Neural progenitor cell (in vitro differentiated cells): Measurements from ENCODE around the gene KDM2A. TPM values are rescaled to one million over a fixed set of nuclear protein-coding genes. Genes with fewer than 3 reads are reported as not detected.

Experiments used
- DNase-seq: peaks from one replicate; pipeline ENCODE4 v3.0.0-alpha.2; 2016; ENCODE audit warnings: low spot score
- H2AFZ ChIP-seq: fragments of 200-600 bp; sonication (generic); replicated peaks from 2 replicates; pipeline ENCODE4 v1.6.1; 2016; ENCODE audit warnings: antibody characterized with exemption
- H3F3A ChIP-seq: fragments of 200-600 bp; sonication (generic); 2 replicates; pipeline ENCODE4 v1.6.1; 2016; ENCODE audit warnings: antibody characterized with exemption, low read depth
- H3K27ac ChIP-seq: fragments of 200-600 bp; sonication (generic); 2 replicates; pipeline ENCODE4 v1.5.1; 2016; ENCODE audit warnings: mild to moderate bottlenecking
- H3K27me3 ChIP-seq: fragments of 200-600 bp; sonication (generic); 2 replicates; pipeline ENCODE4 v1.6.1; 2016; ENCODE audit warnings: mild to moderate bottlenecking, moderate library complexity
- H3K36me3 ChIP-seq: fragments of 200-600 bp; sonication (generic); 2 replicates; pipeline ENCODE4 v1.5.1; 2016
- H3K4me1 ChIP-seq: fragments of 200-600 bp; sonication (generic); 2 replicates; pipeline ENCODE4 v1.6.1; 2016; ENCODE audit warnings: mixed run types
- H3K4me2 ChIP-seq: fragments of 200-600 bp; sonication (generic); 2 replicates; pipeline ENCODE4 v1.6.1; 2016
- H3K4me3 ChIP-seq: fragments of 200-600 bp; sonication (generic); 2 replicates; pipeline ENCODE4 v1.5.1; 2016
- H3K79me2 ChIP-seq: fragments of 200-600 bp; sonication (generic); 2 replicates; pipeline ENCODE4 v1.6.1; 2016; ENCODE audit warnings: low read depth
- H3K9ac ChIP-seq: fragments of 200-600 bp; sonication (generic); 2 replicates; pipeline ENCODE4 v1.6.1; 2016
- H3K9me3 ChIP-seq: fragments of 200-600 bp; sonication (generic); 2 replicates; pipeline ENCODE4 v1.5.1; 2016; ENCODE audit warnings: low read depth
- H4K20me1 ChIP-seq: fragments of 200-600 bp; sonication (generic); 2 replicates; pipeline ENCODE4 v1.6.1; 2016; ENCODE audit warnings: low read depth
- H3K27ac Mint-ChIP-seq: 3 replicates; pipeline ENCODE4 v1.8.0; 2021; ENCODE audit warnings: mixed read lengths
- H3K27me3 Mint-ChIP-seq: 2 replicates; pipeline ENCODE4 v1.8.0; 2022; ENCODE audit warnings: low read depth, mild to moderate bottlenecking, inconsistent platforms, moderate library complexity, mixed read lengths; ENCODE audit not compliant: insufficient read depth
- H3K36me3 Mint-ChIP-seq: 3 replicates; pipeline ENCODE4 v1.8.0; 2021; ENCODE audit warnings: mixed read lengths
- H3K4me1 Mint-ChIP-seq: 3 replicates; pipeline ENCODE4 v1.8.0; 2021; ENCODE audit warnings: mixed read lengths
- H3K4me3 Mint-ChIP-seq: 3 replicates; pipeline ENCODE4 v1.8.0; 2021; ENCODE audit warnings: mild to moderate bottlenecking, moderate library complexity, mixed read lengths
- H3K9me3 Mint-ChIP-seq: 3 replicates; pipeline ENCODE4 v1.8.0; 2020; ENCODE audit warnings: mixed read lengths
- CTCF ChIP-seq: fragments of 200-600 bp; sonication (generic); IDR thresholded peaks from 2 replicates; pipeline ENCODE4 v1.5.1; 2017; ENCODE audit warnings: antibody characterized with exemption, mild to moderate bottlenecking
- EZH2 ChIP-seq: fragments of 200-600 bp; sonication (generic); IDR thresholded peaks from 2 replicates; pipeline ENCODE4 v1.6.1; 2017; ENCODE audit warnings: antibody characterized with exemption, mild to moderate bottlenecking, moderate library complexity
- EZH2phosphoT487 ChIP-seq: fragments of 200-600 bp; sonication (generic); IDR thresholded peaks from 2 replicates; pipeline ENCODE4 v1.6.1; 2017; ENCODE audit warnings: antibody characterized with exemption
- total RNA-seq: library from RNA; depleted of rRNA; stranded (reverse); fragments of >200 nt; gene quantifications from 2 replicates; pipeline ENCODE4 v1.2.3, GENCODE V29; 2015; ENCODE audit warnings: low replicate concordance

Gene KDM2A
- total RNA-seq, 1 donor from 2014 or later, result 49.5 TPM

DNA sequence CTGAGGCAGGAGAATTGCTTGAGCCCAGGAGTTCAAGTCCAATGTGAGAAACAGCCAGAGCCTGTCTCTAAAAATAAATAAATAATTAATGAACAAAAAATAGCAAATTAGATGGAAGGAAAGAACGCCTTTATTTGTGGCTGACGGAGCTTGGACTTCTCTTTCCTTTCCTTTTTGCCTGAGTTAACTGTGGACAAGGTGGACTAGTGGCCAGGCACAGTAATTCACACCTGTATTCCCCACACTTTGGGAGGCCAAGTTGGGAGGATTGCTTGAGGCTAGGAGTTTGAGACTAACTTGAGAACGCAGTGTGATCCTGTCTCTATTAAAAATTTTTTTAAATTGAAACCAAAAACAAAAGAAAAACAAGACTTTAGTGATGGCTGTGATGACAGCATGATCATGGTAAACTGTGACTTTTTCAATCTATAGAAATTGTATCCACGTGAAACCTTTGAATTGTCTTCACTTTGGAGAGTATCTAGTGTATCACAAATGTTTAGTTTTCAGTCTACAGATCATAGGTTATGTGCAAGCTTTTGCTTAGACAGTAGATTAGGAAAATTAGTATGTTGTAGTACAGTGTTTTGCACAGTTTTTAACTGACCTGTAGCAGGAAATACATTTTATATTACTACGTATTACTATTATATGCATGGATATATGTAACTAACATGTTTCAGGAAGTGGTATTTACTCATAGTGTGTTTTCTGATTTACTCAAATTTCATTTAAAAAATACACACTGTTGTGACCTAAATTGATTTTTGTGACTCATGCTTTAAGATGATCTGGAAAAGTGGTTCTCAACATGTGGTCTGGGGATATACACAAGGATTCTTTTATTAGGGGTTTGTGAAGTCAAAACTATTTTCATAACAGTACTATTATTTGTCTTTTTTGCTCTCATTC lies 42.1 kb downstream of the KDM2A start:
- no peaks in the 10 kb centered on the region for H3K9me3 ChIP-seq
- no peak overlapping the region for H3K4me3 Mint-ChIP-seq
- peaks cover 6% of the 10 kb centered on the region for H3F3A ChIP-seq
- no peak for TF ChIP-seq EZH2
- H3K36me3 Mint-ChIP-seq, result peaks cover 13% of the 10 kb centered on the region
- no peak overlapping the region for H3K4me3 ChIP-seq
- H3K36me3 ChIP-seq, result no peaks in the 10 kb centered on the region
- H3K9me3 Mint-ChIP-seq, result no peaks in the 10 kb centered on the region
- no peak overlapping the region for H2AFZ ChIP-seq
- H3K27me3 ChIP-seq, result no peaks in the 10 kb centered on the region
- peaks cover 3% of the 10 kb centered on the region for H3K4me1 Mint-ChIP-seq
- H3K79me2 ChIP-seq, result peaks cover 99% of the 10 kb centered on the region
- no peak overlapping the region for H3K27ac Mint-ChIP-seq
- peaks cover 84% of the 10 kb centered on the region for H4K20me1 ChIP-seq
- no peak overlapping the region for H3K4me2 ChIP-seq
- H3K27ac ChIP-seq, result no peak overlapping the region
- H3K4me1 ChIP-seq, result peaks cover 5% of the 10 kb centered on the region
- no peak for DNase-seq
- peaks cover 2% of the 10 kb centered on the region for H3K27me3 Mint-ChIP-seq
- H3K9ac ChIP-seq, result no peak overlapping the region

DNA sequence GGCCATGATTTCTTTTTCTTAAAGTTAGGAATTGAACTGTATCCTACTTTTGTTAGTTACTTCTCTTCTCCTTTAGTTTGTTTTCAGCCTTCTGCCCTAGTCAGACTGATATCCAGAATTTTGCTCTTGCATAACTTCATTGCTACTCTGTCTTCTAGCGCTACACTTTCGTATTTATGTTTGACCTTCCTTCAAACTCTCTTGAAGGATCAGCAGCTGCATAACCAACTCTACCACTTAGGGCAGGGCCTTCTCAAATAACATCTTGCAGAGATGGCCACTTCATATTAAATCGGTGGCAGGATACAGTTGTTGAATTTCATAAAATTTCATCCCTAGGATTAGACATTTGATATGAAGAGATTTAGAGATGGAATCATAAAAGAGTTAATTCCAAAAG lies 43.9 kb downstream of the KDM2A start:
- H3K4me1 ChIP-seq, result peaks cover 5% of the 10 kb centered on the region
- peaks cover 100% of the 10 kb centered on the region for H3K79me2 ChIP-seq
- no peaks in the 10 kb centered on the region for H3K27me3 Mint-ChIP-seq
- H3K27ac ChIP-seq, result no peak overlapping the region
- H3F3A ChIP-seq, result peaks cover 10% of the 10 kb centered on the region
- H3K9me3 ChIP-seq, result no peaks in the 10 kb centered on the region
- H3K36me3 Mint-ChIP-seq, result peaks cover 12% of the 10 kb centered on the region
- H3K4me2 ChIP-seq, result no peak overlapping the region
- no peak overlapping the region for H2AFZ ChIP-seq
- H3K9me3 Mint-ChIP-seq, result no peaks in the 10 kb centered on the region
- no peak overlapping the region for H3K4me3 ChIP-seq
- peaks cover 3% of the 10 kb centered on the region for H3K4me1 Mint-ChIP-seq
- no peak for DNase-seq
- H3K36me3 ChIP-seq, result no peaks in the 10 kb centered on the region
- no peak overlapping the region for H3K27ac Mint-ChIP-seq
- H4K20me1 ChIP-seq, result peaks cover 94% of the 10 kb centered on the region
- no peak overlapping the region for H3K9ac ChIP-seq
- no peaks in the 10 kb centered on the region for H3K27me3 ChIP-seq
- TF ChIP-seq CTCF, result no peak
- TF ChIP-seq EZH2phosphoT487, result no peak
- no peak for TF ChIP-seq EZH2
- no peak overlapping the region for H3K4me3 Mint-ChIP-seq

DNA sequence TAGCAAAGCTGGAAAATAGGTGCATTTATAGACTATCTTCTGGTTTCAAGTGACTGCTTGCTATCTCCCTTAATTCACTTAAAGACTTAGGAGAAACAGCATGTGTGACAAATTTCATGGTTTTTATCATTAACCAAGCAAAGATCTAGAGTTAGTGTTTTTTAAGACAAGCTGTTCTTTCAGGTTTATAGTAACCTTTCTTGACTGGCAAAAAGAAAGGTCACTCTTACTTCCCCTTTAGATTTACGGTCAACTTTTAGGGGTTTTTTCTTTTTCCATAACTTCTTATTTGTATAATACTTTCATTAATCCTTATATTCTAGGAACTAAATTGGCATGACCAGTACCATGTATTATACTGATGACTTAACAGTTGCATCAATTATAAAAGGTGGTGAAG lies 46.6 kb downstream of the KDM2A start:
- Histone ChIP-seq H3K4me2 (no peak overlapping the region), H2AFZ (no peak overlapping the region), H3K9me3 (no peaks in the 10 kb centered on the region), H3K9ac (no peak overlapping the region), H3K79me2 (peaks cover 97% of the 10 kb centered on the region), H3K27me3 (no peaks in the 10 kb centered on the region), H3F3A (peaks cover 3% of the 10 kb centered on the region), H3K36me3 (no peaks in the 10 kb centered on the region), H3K4me3 (no peak overlapping the region), H3K27ac (no peak overlapping the region), H4K20me1 (peaks cover 89% of the 10 kb centered on the region), H3K4me1 (no peaks in the 10 kb centered on the region)
- H3K9me3 Mint-ChIP-seq, result no peaks in the 10 kb centered on the region
- H3K4me1 Mint-ChIP-seq, result no peaks in the 10 kb centered on the region
- H3K27me3 Mint-ChIP-seq, result no peaks in the 10 kb centered on the region
- H3K27ac Mint-ChIP-seq, result no peak overlapping the region
- TF ChIP-seq EZH2 (no peak), CTCF (no peak), EZH2phosphoT487 (no peak)
- peaks cover 10% of the 10 kb centered on the region for H3K36me3 Mint-ChIP-seq
- H3K4me3 Mint-ChIP-seq, result no peak overlapping the region
- no peak for DNase-seq

DNA sequence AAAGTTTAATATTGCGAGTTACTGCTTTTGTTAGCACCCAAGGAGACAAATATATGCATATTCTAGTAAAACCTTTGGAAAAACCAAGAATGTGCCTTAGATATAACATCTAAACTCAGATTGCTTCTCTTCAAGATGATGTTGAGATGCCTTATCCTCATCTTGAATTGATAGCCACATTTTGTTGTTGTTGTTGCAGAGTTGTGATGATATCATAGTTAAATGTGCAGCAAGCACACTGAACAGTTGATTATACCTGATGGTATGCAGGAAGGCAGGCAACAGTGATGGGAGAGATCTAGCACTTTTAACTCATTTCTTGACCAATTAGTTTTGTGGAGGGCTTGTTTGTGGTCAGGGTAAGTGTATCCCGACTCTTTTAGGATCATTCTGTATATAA lies 48.0 kb downstream of the KDM2A start:
- H3K27me3 ChIP-seq, result no peaks in the 10 kb centered on the region
- no peak overlapping the region for H3K27ac ChIP-seq
- Mint-ChIP-seq H3K4me1 (no peaks in the 10 kb centered on the region), H3K27ac (no peak overlapping the region), H3K4me3 (no peak overlapping the region), H3K36me3 (peaks cover 10% of the 10 kb centered on the region), H3K27me3 (no peaks in the 10 kb centered on the region), H3K9me3 (no peaks in the 10 kb centered on the region)
- no peaks in the 10 kb centered on the region for H3K4me1 ChIP-seq
- peaks cover 3% of the 10 kb centered on the region for H3F3A ChIP-seq
- H3K9ac ChIP-seq, result no peak overlapping the region
- TF ChIP-seq EZH2phosphoT487 (no peak), CTCF (no peak), EZH2 (no peak)
- no peaks in the 10 kb centered on the region for H3K36me3 ChIP-seq
- H2AFZ ChIP-seq, result no peak overlapping the region
- no peak for DNase-seq
- H3K79me2 ChIP-seq, result peaks cover 97% of the 10 kb centered on the region
- H3K4me2 ChIP-seq, result no peak overlapping the region
- H4K20me1 ChIP-seq, result peaks cover 89% of the 10 kb centered on the region
- H3K9me3 ChIP-seq, result no peaks in the 10 kb centered on the region
- H3K4me3 ChIP-seq, result no peak overlapping the region
